Subcutaneous abdominal adipose tissue (tissue), 5 donors: ENCODE results near the gene CADPS2.

Source experiments
- H3K27ac ChIP-seq: one replicate; pipeline ENCODE4 v1.7.0; 2013; ENCODE audit warnings: low read depth, mild to moderate bottlenecking, inconsistent platforms, low read length, moderate library complexity
- H3K27me3 ChIP-seq, 5 donors: one replicate each; pipeline ENCODE4 v1.7.0; 2013; ENCODE audit warnings: low read length in 5 of 5, inconsistent platforms in 1 of 5; ENCODE audit not compliant: control insufficient read depth in 5 of 5, insufficient read depth in 4 of 5
- H3K36me3 ChIP-seq, 5 donors: one replicate each; pipeline ENCODE4 v1.7.0; 2013; ENCODE audit warnings: low read length in 5 of 5; ENCODE audit not compliant: control insufficient read depth in 5 of 5, insufficient read depth in 5 of 5
- H3K4me1 ChIP-seq, 5 donors: one replicate each; pipeline ENCODE4 v1.7.0; 2013; ENCODE audit warnings: low read length in 5 of 5, mild to moderate bottlenecking in 3 of 5, moderate library complexity in 1 of 5; ENCODE audit not compliant: control insufficient read depth in 5 of 5, insufficient read depth in 5 of 5
- H3K4me3 ChIP-seq, 5 donors: one replicate each; pipeline ENCODE4 v1.7.0; 2013; ENCODE audit warnings: low read length in 5 of 5, low read depth in 1 of 5
- H3K9ac ChIP-seq, 5 donors: one replicate each; pipeline ENCODE4 v1.7.0; 2013; ENCODE audit warnings: low read length in 5 of 5, mild to moderate bottlenecking in 4 of 5, moderate library complexity in 3 of 5
- H3K9me3 ChIP-seq, 5 donors: one replicate each; pipeline ENCODE4 v1.7.0; 2013; ENCODE audit warnings: low read length in 5 of 5; ENCODE audit not compliant: control insufficient read depth in 5 of 5
- donor health status: healthy.
- donor health status: healthy.
- donor health status: healthy.
- donor health status: healthy.
- donor health status: healthy.

CADPS2 gene

DNA sequence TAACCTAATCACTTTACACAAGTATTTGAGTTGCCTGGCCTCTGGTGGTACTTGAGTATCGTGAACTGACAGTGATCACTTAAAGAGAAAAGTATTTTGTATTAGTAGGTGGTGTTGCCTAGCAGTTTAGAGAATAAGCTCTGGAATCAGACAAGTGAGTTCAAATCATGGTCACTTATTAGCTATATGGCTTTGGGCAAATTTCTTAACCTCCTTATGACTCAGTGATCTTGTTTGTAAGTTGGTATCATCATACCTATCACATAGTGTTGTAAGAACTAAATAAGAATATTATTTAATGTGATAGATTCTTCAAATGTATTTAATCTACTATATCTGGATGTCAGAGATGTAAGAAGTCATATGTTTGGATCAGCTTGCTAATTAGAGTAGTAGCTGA is 351.2 kb downstream of the CADPS2 start:
- H3K4me3 ChIP-seq = no peak overlapping the region
- no peaks in the 10 kb centered on the region for H3K27me3 ChIP-seq
- no peak overlapping the region for H3K9ac ChIP-seq
- H3K36me3 ChIP-seq = no peaks in the 10 kb centered on the region
- no peaks in the 10 kb centered on the region for H3K9me3 ChIP-seq
- H3K27ac ChIP-seq = no peak overlapping the region
- H3K4me1 ChIP-seq = no peaks in the 10 kb centered on the region

DNA sequence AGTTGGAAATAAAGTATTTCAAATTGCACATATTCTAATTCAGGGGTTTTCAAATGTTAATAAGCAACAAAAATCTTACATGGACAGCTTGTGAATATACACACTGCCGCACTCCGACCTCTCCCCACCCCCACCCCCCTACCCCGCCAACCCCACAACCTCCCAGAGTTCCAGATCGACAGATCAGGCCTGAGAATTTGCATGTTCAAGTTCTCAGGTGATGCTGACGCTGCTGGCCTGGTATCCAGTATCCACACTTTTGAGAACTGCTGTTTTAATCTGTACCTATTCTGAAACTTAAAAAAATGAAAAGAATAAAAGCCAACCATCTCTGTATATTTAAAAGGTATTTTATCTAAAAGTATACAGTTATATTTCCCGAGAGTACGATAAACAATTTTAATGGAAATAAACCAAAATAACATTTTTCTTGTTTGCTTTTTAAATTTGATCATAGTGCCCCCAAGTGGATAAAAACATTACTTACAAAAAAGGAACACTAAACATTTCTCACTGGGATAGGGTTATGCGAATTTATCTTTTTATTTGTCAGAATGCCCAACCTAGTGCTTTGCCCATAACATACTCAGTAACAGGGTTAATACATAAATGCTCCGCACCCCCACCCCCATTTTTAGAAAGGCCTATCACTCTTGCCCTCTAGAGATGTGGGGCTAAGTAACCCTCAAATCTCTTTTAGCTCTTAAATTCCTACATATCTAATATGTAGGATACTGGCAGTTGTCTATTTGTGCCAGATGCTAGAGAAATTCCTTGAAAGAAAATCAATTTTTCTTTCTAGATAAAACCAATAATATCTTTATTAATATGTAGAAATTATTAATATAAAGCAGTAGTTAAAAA is 353.6 kb downstream of the CADPS2 start:
- H3K36me3 ChIP-seq = no peaks in the 10 kb centered on the region

DNA sequence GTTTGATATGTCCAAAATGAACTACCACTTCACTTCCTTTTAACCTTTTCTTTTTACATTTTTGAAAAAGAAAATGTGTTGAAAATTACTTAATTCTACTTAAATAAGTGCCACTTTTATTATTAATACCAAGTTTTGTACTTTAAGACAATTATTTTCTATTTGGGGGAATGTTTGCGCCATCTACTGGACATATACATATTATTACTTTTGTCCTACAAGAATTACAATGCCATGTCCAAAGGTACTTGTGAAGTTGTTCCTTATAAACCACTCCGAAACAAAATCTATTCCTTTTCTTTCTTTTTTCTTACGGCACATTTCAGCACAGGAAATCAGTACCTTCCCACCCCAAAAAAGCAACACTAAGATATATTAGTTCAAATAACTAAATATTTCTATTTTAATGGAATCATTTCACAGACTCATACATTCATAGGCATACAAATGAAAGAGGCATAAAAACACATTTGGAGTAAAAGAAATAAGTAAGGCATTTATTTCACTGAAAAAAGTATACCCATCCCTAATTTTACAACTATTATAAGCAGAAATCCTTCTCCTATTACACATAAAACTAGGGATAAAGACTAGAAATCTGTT is 357.3 kb downstream of the CADPS2 start:
- H3K27ac ChIP-seq = no peak overlapping the region
- no peaks in the 10 kb centered on the region for H3K4me1 ChIP-seq
- H3K27me3 ChIP-seq = no peaks in the 10 kb centered on the region
- no peaks in the 10 kb centered on the region for H3K36me3 ChIP-seq
- no peak overlapping the region for H3K9ac ChIP-seq
- H3K9me3 ChIP-seq = no peaks in the 10 kb centered on the region
- H3K4me3 ChIP-seq = no peak overlapping the region

More for the DNA sequence above, 353.6 kb downstream of the CADPS2 start:
- Histone ChIP-seq H3K9me3 (no peaks in the 10 kb centered on the region), H3K27ac (no peak overlapping the region), H3K4me3 (no peak overlapping the region), H3K9ac (no peak overlapping the region), H3K4me1 (no peaks in the 10 kb centered on the region), H3K27me3 (no peaks in the 10 kb centered on the region)

DNA sequence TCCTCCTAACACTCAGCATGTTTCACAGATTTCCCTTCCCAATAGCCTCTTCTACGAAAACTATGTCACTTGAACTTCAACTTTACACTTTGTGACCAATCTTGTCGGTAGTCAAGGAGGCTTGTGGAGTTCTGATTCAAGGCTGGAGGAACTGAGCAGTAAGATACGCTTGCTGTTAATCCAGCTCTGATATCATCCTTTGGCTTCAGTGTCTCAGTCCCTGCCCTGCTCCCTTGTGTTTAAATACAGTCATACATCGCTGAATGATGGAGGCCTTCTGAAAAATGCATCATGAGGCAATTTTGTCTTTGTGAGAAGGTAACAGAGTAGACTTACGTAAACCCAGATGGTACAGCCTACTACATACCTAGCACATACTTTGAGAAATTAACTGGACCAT is 360.9 kb downstream of the CADPS2 start:
- Histone ChIP-seq H3K9me3 (no peaks in the 10 kb centered on the region), H3K27ac (no peak overlapping the region), H3K4me3 (no peak overlapping the region), H3K4me1 (no peaks in the 10 kb centered on the region), H3K9ac (no peak overlapping the region), H3K27me3 (no peaks in the 10 kb centered on the region), H3K36me3 (no peaks in the 10 kb centered on the region)

DNA sequence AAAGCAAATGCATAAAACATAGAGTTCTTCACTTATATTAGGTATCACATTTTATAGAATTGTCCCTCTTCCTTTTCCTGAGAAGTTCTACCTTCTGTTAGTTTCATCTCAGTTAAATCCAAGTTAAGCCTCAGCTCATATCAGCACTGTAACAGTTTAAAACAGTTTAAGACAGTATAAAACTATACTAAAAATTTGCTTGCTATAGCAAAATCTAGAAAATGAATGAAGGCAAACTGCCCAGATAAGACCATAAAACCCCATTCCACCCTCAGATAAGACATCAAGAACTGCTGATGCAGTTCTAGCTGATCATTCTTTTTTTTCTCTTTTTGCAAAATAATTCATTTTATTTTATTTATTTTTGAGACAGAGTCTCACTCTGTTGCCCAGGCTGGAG is 364.5 kb downstream of the CADPS2 start:
- H3K27ac ChIP-seq = no peak overlapping the region
- H3K27me3 ChIP-seq = no peaks in the 10 kb centered on the region

DNA sequence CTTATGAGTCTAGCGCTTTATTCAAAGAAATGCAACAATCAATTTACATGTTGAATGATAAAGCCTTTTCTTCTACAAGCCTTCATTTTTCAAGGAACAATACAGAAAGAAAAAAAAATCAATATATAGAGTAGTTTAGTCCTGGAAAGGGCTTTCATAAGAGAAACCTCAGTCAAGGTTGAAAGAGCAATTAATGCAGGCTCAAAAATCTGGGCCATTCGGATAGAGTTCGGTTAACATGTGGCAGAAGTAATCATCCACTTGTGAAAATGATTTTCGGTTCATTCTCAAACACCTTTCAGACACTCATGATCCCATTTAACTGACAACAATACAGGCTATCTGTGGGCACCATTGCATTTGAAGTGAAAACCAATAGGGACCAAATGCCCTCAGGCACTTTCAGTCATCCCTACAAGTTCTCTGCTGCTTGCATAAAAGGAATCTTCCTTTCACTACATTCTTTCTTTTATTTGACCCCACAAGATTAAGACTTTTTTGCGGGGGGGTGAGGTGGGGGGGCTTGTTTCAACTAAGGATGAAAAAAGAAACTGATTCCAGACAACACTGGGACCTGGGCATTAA is 365.2 kb downstream of the CADPS2 start:
- Histone ChIP-seq H3K4me1 (no peaks in the 10 kb centered on the region), H3K36me3 (no peaks in the 10 kb centered on the region), H3K27ac (no peak overlapping the region)

More for the DNA sequence above, 364.5 kb downstream of the CADPS2 start:
- no peaks in the 10 kb centered on the region for H3K4me1 ChIP-seq
- H3K9ac ChIP-seq = no peak overlapping the region
- H3K9me3 ChIP-seq = no peaks in the 10 kb centered on the region
- H3K4me3 ChIP-seq = no peak overlapping the region
- H3K36me3 ChIP-seq = no peaks in the 10 kb centered on the region

DNA sequence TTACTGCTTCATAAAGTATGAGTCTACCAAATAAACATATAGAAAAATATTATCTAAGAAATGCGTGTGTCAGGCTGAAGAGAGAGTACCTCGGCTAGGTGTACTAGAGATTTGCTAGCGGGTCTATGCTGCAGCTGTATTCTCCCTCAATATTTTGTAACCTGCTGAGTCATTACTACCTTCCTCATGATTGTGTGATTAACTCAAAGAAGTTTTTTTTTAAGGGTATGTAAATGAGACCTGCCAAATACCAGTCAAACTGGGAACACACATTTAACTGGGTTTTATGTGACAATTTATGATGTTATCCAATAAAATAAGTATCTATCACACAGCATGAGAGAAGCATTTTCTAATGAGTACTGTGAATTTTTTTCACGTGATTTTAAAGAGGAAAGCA is 367.8 kb downstream of the CADPS2 start:
- no peaks in the 10 kb centered on the region for H3K27me3 ChIP-seq
- H3K27ac ChIP-seq = no peak overlapping the region
- H3K4me1 ChIP-seq = no peaks in the 10 kb centered on the region
- no peak overlapping the region for H3K4me3 ChIP-seq
- H3K36me3 ChIP-seq = no peaks in the 10 kb centered on the region
- H3K9ac ChIP-seq = no peak overlapping the region
- no peaks in the 10 kb centered on the region for H3K9me3 ChIP-seq

More for the DNA sequence above, 365.2 kb downstream of the CADPS2 start:
- no peak overlapping the region for H3K9ac ChIP-seq
- no peaks in the 10 kb centered on the region for H3K9me3 ChIP-seq
- H3K4me3 ChIP-seq = no peak overlapping the region
- H3K27me3 ChIP-seq = no peaks in the 10 kb centered on the region

DNA sequence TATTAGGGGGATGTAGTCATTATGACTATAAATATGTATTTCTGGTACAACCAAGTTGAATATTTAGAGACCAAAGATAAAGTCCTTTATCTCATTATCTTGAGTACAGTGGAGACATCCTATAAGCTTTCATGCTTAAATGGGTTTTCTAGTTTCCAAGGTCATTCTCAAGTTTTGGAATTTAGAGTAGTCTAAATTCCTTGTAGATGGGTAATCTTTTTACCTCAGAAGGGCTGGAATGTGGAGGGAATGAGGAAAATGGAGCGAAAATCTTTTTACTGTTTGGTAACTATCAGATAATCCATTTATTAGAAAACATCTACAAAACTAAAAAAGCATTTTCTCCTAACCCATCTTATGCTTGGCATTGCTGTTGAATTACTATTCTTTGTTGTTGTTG is 368.7 kb downstream of the CADPS2 start:
- H3K9ac ChIP-seq = no peak overlapping the region
- H3K4me1 ChIP-seq = no peaks in the 10 kb centered on the region
- no peak overlapping the region for H3K4me3 ChIP-seq
- no peak overlapping the region for H3K27ac ChIP-seq
- no peaks in the 10 kb centered on the region for H3K36me3 ChIP-seq
- no peaks in the 10 kb centered on the region for H3K27me3 ChIP-seq
- H3K9me3 ChIP-seq = no peaks in the 10 kb centered on the region

DNA sequence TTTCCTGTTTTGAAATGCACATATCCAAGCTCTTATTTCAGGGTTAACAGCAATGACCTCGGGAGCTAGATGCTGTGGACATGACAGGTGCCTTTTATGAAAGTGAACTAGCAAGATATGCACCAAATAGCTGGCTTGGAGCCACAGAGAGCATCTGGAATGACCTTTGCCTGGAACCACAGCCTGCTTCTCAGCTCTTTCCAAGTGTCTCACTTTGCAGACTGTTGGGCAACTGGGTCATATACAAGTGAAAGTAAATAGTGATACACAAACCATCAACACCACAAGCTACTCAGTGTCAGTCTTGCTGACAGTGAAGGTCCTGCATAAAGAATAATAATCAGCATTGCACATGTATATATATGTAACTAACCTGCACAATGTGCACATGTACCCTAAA is 370.9 kb downstream of the CADPS2 start:
- Histone ChIP-seq H3K36me3 (no peaks in the 10 kb centered on the region), H3K4me3 (no peak overlapping the region), H3K9me3 (no peaks in the 10 kb centered on the region), H3K4me1 (no peaks in the 10 kb centered on the region), H3K27ac (no peak overlapping the region), H3K27me3 (no peaks in the 10 kb centered on the region), H3K9ac (no peak overlapping the region)

DNA sequence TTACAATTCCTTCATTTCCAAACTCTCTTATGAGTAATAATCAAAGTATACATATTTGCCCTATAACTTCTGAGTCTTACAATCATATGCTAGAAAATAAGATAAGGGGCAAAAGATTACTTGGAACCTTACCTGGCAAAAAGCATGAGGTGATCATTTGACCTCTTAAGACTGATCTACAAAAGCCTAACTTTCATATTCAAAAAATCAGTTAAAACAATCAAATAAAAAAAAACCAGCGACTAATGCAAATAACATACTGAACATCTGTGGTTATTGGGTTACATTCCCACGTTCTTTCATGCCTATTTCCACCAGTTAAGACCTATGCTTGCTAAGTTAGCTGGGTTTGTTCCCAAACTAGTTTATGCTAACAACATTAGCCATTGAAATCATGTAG is 375.0 kb downstream of the CADPS2 start:
- Histone ChIP-seq H3K4me1 (no peaks in the 10 kb centered on the region), H3K27ac (no peak overlapping the region), H3K4me3 (no peak overlapping the region), H3K27me3 (no peaks in the 10 kb centered on the region), H3K9ac (no peak overlapping the region), H3K36me3 (no peaks in the 10 kb centered on the region), H3K9me3 (no peaks in the 10 kb centered on the region)
